Activated naive CD4-positive, alpha-beta T cell treated with Interleukin-2 at 50 U/mL for 16 hours (primary cell): ENCODE results near the gene SEMA6A.

ENCODE experiments used
- DNase-seq: peaks from one replicate; pipeline ENCODE4 v3.0.0-alpha.2; 2020

The SEMA6A gene

DNA sequence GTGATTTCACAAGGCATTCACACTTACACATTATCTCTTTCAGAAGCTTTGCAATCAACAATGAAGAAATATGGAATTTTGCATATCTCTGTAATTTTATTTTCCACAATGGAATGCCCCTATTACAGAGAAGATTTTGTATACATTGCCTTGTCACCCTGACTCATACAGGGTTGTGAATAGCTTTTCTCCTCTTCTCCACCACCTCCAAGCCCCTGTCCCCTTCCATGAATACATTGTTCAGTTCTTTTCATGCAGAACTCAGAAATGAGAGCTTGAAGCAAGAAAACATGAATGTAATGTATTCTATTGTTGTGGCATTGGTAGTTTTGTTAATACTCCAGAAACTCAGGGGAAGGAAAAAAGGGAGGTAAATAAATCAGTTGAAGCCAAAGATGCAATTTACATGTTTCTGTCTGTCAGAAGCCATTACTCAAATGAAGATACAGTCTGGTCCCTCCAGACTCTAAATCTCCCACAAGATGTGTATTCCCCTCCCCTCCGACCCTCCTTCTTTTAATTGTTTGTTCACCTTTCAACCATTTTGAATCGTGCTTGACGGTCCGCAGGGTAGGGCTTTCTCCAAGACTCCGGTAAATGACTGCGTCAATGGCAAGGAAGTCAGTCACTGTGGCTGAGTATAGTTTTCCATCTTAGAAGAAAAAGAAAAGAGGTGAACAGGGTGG, 86.1 kb downstream of the SEMA6A start:
- no peak for DNase-seq

DNA sequence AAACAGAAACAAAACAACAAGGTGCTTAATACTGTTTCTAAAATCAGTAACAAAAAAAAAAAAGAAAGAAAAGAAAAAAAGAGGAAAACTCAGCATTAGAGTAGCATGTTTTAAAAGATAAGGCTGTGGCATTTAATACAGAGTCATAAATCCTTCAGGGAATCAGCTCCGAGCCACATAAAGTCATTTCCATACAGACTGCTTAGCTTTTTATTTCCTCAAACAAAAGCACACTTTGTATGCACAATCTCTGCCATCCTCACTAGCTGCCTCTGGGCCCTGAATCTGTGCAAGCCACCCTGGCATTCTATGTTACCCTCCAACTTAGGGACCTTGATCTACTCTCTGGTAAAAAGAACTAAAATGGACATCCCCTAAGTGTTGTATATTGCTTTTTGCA, 87.6 kb downstream of the SEMA6A start:
- no peak for DNase-seq

- DNase-seq, result no peak
These were observed 88.0 kb downstream of the SEMA6A start for GRCh38 chr5:116486588-116486987.

DNA sequence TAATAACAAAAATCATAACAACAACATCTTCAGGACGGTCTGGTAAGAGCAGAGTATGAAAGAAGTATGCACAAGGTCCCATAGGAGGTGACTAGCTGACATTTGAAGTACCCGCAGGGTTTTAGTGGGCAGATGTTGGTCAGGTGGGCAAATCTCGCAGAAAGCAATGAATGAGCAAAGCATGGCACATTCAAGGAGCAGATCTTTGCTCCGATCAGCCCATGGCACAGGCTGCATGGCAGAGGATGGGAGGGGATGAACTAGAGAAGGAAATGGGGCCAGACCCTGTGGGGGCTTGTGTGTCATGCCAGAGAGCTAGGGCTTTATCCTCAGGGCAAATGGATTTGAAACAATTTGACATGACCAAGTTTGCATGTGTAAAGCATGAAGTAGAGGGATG, 90.0 kb downstream of the SEMA6A start:
- no peak for DNase-seq

DNA sequence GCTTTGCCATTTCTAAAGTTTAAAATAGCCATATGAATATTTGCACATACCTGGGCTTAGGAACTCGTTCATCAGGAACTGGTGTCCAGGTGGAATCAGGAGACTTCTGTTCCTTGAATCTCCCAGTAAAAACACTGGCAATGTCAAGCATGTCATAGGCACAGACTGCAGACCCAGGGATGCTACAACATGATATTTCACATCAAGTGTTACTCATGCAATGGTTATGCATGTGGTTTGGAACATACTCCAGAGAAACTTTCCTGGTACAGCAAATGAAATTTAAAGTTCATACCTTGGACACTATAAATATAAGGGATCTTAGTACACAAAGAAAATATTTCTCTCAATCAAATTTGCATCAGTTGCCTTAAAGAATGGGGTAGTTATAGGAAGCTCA, 92.2 kb downstream of the SEMA6A start:
- DNase-seq, result no peak

- no peak for DNase-seq
These were observed 93.6 kb downstream of the SEMA6A start for GRCh38 chr5:116480894-116481510.

- DNase-seq, result no peak
These were observed 94.6 kb downstream of the SEMA6A start for GRCh38 chr5:116479776-116480675.

GRCh38 chr5:116478491-116478890, 96.1 kb downstream of the SEMA6A start:
- DNase-seq, result no peak

DNA sequence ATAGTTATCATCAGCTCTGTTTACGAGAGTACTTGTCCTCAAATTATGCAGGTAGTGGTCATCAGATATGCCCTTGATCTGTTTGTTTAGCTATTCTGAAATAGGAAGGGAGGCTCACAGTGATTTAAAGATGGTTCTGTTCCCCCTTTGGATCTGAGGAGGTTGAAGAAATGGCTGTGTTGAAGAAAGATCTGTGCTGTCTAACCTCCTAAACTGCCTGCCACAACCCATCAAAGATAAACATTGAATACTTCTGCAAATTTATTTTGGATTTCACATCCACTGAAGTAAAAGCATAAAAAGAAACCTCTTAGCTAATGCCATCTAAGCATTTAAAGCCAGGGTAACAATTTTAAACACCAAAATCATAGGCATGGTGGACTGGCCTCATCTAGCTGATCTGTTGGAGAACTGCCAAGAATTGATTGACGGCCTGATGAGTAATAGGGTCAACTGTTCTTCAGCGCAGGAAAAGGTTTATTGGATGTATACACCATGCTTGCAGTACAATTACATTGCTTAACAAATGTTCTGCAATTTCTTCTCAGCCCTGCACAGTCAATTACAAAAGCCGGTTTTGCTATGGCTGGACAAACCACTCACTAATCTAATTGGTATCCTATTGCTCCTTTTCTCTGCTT, 97.6 kb downstream of the SEMA6A start:
- no peak for DNase-seq

GRCh38 chr5:116475338-116475737, 99.3 kb downstream of the SEMA6A start:
- DNase-seq, result no peak

GRCh38 chr5:116473706-116474105, 100.9 kb downstream of the SEMA6A start:
- no peak for DNase-seq

DNA sequence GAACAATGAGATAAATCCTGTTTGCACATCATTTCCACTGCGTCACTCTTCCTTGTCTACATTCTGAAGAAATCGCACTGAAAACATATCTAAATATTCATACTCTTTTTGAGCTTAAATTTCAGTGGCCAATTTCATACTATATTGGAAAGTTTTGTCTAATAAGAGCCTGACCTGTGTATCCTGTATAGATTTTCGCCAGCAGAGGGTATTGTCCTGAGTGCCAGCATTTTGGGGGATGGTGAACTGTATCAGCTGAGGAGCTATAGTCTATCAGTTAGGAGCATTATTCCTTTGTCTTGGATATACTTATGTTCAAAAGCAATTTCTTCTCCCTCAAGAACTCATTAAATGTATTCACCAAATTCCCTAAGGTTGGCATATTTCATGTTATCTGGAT, 102.3 kb downstream of the SEMA6A start:
- DNase-seq, result no peak

GRCh38 chr5:116469631-116470030, 105.0 kb downstream of the SEMA6A start:
- DNase-seq, result no peak

DNA sequence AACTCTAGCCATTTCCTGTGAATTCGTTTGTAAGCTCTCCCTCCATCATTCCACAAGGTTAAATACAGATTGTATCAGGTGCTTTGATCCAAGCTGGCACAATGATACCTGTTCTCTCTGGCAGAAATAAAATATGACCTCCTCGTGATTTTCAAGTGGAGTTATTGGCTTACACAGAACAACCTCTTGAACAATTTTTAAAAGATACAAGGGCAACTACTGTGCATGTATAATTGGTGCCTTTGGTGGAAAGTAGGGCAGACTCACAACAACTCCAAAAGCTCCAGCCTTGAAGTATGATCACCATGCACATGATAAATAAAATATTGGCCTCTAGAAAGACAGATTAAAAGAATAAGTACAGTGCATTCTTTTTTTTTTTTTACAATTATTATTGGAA, 106.0 kb downstream of the SEMA6A start:
- DNase-seq, result no peak

DNA sequence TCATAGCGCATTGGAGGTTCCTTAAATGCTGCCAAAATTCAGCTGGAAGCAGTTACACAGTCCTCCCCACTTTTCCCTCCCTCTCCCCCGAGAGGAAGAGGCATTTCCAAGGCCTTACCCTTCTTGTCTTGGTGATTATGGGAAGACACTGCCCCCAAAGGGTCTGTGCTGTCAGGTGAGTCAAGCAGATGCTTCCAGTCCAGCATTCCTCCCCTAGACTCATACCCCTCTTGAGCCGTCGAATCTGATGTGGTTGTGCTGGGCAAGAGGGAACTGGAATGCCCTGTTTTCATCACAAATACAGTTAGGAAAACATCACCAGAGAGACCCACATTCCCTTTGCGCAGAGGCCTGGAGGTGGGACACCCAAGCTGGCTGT, 107.2 kb downstream of the SEMA6A start:
- no peak for DNase-seq

DNA sequence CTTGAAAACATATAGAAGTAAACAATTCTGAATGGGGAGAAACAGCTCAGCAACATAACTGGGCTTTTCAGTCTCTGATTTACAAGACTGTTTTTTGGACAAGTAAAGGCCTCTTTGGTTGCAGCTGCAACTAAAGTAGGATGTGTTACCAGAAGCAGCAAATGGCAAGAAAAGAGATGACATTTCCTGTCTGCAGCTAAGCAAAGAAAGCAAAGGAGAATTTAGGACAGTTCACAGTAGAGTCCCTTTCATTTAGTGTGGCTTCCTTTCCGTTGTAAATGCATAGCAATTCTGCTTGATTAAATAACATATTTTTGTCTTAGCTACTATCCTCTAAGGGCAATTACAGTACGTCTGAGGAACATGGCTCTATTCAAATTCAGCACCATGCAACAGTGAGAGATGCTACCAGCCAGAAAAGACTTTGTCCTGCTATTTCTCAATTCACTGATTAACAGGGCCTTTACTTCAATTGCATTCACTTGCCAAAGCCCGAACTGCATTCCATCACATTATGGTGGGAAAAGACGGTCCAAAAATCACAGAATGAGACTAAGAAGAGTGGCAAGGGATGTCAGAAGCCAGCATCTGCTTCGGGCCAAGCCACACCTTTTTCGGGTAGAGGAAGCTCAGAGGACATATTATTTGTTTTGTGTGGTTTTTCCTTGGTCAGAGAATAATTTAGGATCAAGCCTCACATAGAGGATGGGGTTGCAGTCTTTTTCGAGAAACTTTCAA, 107.7 kb downstream of the SEMA6A start:
- no peak for DNase-seq

- DNase-seq, result no peak
These were observed 109.2 kb downstream of the SEMA6A start for GRCh38 chr5:116465411-116465810.

DNA sequence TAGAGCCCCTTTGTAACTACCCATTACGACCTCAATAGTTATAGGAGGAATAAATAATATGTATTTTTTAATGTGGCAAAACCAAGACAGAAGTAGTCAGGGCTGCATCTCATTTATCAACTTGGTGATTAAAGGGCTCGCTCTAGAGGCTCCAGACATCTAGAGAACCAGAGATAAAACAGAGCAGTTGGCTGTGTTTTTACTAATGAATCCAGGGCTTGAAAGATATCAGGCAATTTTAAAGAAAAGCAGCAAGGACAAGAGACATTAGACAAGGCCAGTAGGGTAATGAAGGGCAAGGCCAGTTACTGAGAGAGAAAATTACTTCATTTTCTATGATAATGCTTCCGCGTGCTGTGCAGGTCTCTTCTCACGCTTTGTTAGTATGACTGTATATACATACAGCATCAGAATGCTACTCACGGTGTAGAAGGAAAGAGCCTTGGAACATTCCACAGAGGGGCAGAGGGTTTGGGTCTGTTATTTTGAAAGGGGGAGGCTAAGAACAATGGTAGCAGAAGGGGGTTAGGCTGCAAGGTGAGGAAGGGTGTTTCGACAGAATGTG, 110.4 kb downstream of the SEMA6A start:
- no peak for DNase-seq

GRCh38 chr5:116462500-116462899, 112.1 kb downstream of the SEMA6A start:
- DNase-seq, result no peak

GRCh38 chr5:116459301-116459700, 115.3 kb downstream of the SEMA6A start:
- no peak for DNase-seq

DNA sequence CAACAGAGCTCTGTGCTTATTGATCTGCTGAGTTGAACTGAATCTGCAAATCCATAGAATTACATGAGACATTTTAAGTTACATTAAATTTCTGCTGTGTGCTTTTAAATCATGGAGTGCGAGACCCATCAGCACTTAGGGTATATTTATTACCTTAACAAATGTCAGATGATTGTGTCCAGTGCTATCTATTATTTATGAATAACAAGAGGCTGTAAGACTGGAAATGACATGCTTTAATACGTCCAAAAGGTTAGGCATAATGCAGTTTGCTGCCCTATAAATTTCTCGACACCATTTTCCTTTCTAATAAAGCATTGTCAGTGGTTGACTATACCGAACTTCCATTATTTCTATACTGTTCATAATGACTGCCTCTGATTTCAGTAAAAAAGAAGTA, 117.6 kb downstream of the SEMA6A start:
- DNase-seq, result no peak

GRCh38 chr5:116456036-116456435, 118.6 kb downstream of the SEMA6A start:
- no peak for DNase-seq
